SK-N-SH (cell line): ENCODE measurements around the gene CD38.

Experiments used
- EZH2phosphoT487 ChIP-seq: fragments of 200-600 bp; sonication (generic); IDR thresholded peaks from 2 replicates; pipeline ENCODE4 v1.6.1; 2017; ENCODE audit warnings: low read depth, mixed run types, mild to moderate bottlenecking, antibody characterized with exemption, moderate library complexity, borderline replicate concordance
- FOSL2 ChIP-seq: IDR thresholded peaks from 2 replicates; pipeline ENCODE4 v1.4.0; 2012; ENCODE audit warnings: low read depth, mild to moderate bottlenecking, moderate library complexity, borderline replicate concordance
- JUND ChIP-seq: IDR thresholded peaks from 2 replicates; pipeline ENCODE4 v1.4.0; 2012
- MXI1 ChIP-seq: IDR thresholded peaks from 2 replicates; pipeline ENCODE4 v1.6.1; 2012; ENCODE audit warnings: mild to moderate bottlenecking, low read depth, low read length, improper control_type of control experiment
- RFX5 ChIP-seq: IDR thresholded peaks from 2 replicates; pipeline ENCODE4 v1.6.1; 2012; ENCODE audit warnings: mild to moderate bottlenecking, improper control_type of control experiment, low read length
- RXRA ChIP-seq: IDR thresholded peaks from 2 replicates; pipeline ENCODE4 v1.4.0; 2012; ENCODE audit warnings: low read depth, mild to moderate bottlenecking, borderline replicate concordance
- SMC3 ChIP-seq: IDR thresholded peaks from 2 replicates; pipeline ENCODE4 v1.6.1; 2012; ENCODE audit warnings: low read depth, low read length, improper control_type of control experiment
- TAF1 ChIP-seq: IDR thresholded peaks from 2 replicates; pipeline ENCODE4 v1.6.1; 2012; ENCODE audit warnings: low read depth, mild to moderate bottlenecking, low read length, moderate library complexity, borderline replicate concordance
- TEAD4 ChIP-seq: IDR thresholded peaks from 2 replicates; pipeline ENCODE4 v1.4.0; 2012; ENCODE audit warnings: mild to moderate bottlenecking, borderline replicate concordance; ENCODE audit not compliant: insufficient read depth
- YY1 ChIP-seq: IDR thresholded peaks from 2 replicates; pipeline ENCODE4 v1.4.0; 2012; ENCODE audit warnings: low read depth, mild to moderate bottlenecking
- TF ChIP-seq, protein P1 (sequence below): fragments of 200-600 bp; sonication (generic); IDR thresholded peaks from 2 replicates; pipeline ENCODE4 v1.6.1; 2017; ENCODE audit warnings: antibody characterized with exemption, mild to moderate bottlenecking, moderate library complexity
- TF ChIP-seq, protein P2 (sequence below): IDR thresholded peaks from 2 replicates; pipeline ENCODE4 v1.4.0; 2012; ENCODE audit warnings: low read depth
- TF ChIP-seq, protein P3 (sequence below): IDR thresholded peaks from 2 replicates; pipeline ENCODE4 v1.6.1; 2012; ENCODE audit warnings: mild to moderate bottlenecking, low read depth, low read length, moderate library complexity

DNA sequence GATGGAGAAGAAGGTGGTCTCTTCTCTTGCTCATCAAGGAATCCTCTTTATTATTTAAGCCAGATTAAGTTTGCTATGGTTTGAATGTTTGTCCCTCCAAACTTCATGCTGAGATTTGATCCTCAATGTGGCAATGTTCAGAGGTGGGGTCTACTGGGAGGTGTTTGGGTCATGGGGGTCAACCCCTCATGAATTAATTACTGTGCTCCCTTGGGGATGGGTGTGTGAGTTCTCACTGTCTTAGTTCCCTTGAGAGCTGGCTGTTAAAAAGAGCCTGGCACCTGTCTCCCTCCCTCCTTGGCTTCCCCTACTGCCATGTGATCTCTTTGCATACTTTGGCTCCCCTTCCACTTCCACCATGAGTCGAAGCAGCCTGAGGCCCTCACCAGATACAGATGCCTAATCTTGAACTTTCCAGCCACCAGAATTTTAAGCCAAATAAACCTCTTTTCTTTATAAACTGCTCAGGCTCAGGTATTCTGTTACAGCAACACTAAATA is 36.0 kb upstream of the CD38 start:
- TF ChIP-seq EZH2phosphoT487 (no peak), TAF1 (no peak), YY1 (no peak), RXRA (no peak), TEAD4 (no peak), MXI1 (no peak), JUND (no peak), RFX5 (no peak), SMC3 (no peak), FOSL2 (no peak)
- TF ChIP-seq, protein P1, sequence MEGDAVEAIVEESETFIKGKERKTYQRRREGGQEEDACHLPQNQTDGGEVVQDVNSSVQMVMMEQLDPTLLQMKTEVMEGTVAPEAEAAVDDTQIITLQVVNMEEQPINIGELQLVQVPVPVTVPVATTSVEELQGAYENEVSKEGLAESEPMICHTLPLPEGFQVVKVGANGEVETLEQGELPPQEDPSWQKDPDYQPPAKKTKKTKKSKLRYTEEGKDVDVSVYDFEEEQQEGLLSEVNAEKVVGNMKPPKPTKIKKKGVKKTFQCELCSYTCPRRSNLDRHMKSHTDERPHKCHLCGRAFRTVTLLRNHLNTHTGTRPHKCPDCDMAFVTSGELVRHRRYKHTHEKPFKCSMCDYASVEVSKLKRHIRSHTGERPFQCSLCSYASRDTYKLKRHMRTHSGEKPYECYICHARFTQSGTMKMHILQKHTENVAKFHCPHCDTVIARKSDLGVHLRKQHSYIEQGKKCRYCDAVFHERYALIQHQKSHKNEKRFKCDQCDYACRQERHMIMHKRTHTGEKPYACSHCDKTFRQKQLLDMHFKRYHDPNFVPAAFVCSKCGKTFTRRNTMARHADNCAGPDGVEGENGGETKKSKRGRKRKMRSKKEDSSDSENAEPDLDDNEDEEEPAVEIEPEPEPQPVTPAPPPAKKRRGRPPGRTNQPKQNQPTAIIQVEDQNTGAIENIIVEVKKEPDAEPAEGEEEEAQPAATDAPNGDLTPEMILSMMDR: no peak
- TF ChIP-seq, protein P2, sequence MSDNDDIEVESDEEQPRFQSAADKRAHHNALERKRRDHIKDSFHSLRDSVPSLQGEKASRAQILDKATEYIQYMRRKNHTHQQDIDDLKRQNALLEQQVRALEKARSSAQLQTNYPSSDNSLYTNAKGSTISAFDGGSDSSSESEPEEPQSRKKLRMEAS: no peak
- TF ChIP-seq, protein P3, sequence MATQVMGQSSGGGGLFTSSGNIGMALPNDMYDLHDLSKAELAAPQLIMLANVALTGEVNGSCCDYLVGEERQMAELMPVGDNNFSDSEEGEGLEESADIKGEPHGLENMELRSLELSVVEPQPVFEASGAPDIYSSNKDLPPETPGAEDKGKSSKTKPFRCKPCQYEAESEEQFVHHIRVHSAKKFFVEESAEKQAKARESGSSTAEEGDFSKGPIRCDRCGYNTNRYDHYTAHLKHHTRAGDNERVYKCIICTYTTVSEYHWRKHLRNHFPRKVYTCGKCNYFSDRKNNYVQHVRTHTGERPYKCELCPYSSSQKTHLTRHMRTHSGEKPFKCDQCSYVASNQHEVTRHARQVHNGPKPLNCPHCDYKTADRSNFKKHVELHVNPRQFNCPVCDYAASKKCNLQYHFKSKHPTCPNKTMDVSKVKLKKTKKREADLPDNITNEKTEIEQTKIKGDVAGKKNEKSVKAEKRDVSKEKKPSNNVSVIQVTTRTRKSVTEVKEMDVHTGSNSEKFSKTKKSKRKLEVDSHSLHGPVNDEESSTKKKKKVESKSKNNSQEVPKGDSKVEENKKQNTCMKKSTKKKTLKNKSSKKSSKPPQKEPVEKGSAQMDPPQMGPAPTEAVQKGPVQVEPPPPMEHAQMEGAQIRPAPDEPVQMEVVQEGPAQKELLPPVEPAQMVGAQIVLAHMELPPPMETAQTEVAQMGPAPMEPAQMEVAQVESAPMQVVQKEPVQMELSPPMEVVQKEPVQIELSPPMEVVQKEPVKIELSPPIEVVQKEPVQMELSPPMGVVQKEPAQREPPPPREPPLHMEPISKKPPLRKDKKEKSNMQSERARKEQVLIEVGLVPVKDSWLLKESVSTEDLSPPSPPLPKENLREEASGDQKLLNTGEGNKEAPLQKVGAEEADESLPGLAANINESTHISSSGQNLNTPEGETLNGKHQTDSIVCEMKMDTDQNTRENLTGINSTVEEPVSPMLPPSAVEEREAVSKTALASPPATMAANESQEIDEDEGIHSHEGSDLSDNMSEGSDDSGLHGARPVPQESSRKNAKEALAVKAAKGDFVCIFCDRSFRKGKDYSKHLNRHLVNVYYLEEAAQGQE: no peak
